Ishikawa (cell line): ENCODE results near the gene CYFIP2.
A peak's percentile ranks its signal among the peaks of the same experiment; 100 is the strongest.

Source experiments
- CEBPB ChIP-seq: IDR thresholded peaks from 2 replicates; pipeline ENCODE4 v1.6.1; 2012
- CREB1 ChIP-seq: IDR thresholded peaks from 2 replicates; pipeline ENCODE4 v1.6.1; 2012; ENCODE audit warnings: low read depth
- EP300 ChIP-seq: IDR thresholded peaks from 2 replicates; pipeline ENCODE4 v1.6.1; 2012; ENCODE audit warnings: borderline replicate concordance
- FOXM1 ChIP-seq: IDR thresholded peaks from 2 replicates; pipeline ENCODE4 v1.6.1; 2012; ENCODE audit warnings: low read depth, borderline replicate concordance
- RAD21 ChIP-seq: IDR thresholded peaks from 2 replicates; pipeline ENCODE4 v1.6.1; 2012; ENCODE audit warnings: low read depth
- REST ChIP-seq: IDR thresholded peaks from 2 replicates; pipeline ENCODE4 v1.6.1; 2012; ENCODE audit warnings: low read depth, mild to moderate bottlenecking
- TAF1 ChIP-seq: IDR thresholded peaks from 2 replicates; pipeline ENCODE4 v1.6.1; 2012; ENCODE audit warnings: low read depth, mild to moderate bottlenecking
- TCF12 ChIP-seq: IDR thresholded peaks from 2 replicates; pipeline ENCODE4 v1.6.1; 2012; ENCODE audit warnings: low read depth
- YY1 ChIP-seq: IDR thresholded peaks from 2 replicates; pipeline ENCODE4 v1.6.1; 2012; ENCODE audit warnings: low read depth
- ZBTB7A ChIP-seq: IDR thresholded peaks from 2 replicates; pipeline ENCODE4 v1.6.1; 2012; ENCODE audit warnings: low read depth
- TF ChIP-seq, protein P1 (sequence below): IDR thresholded peaks from 2 replicates; pipeline ENCODE4 v1.6.1; 2012

DNA sequence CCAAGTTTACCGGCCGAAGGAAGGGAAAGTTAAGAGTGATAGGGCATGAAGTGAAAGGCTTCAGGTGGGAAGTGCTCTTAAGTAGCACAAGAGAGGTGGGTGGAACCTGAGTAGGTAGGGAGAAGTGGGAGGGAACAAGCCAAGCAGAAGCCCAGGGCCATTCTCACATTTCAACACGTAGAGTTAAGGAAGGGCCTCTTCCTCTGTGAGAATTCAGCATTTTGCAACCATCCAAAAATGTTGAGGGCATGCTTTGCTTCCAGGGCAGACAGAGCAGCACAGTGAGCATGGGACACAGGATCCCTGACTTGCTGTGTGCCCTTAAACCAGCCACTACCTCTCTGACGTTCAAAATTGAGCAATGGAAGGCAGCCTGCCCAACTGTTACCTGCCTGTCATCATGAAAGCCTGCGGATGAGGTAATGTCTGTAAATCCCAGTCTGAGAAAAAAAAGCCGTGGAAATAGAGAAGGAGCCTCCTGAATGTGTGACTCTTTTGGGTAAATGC lies 3.3 kb downstream of the CYFIP2 start:
- TF ChIP-seq TCF12 (no peak), REST (no peak), CREB1 (no peak), YY1 (no peak), ZBTB7A (no peak), FOXM1 (no peak), EP300 (no peak), RAD21 (no peak), CEBPB (peak; percentile 58; the same call in 1 of the 2 replicates), TAF1 (no peak)
- TF ChIP-seq, protein P1, sequence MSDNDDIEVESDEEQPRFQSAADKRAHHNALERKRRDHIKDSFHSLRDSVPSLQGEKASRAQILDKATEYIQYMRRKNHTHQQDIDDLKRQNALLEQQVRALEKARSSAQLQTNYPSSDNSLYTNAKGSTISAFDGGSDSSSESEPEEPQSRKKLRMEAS, result no peak
